ENCODE results near the gene RRP1B. TPM values are rescaled to one million over a fixed set of nuclear protein-coding genes. Genes with fewer than 3 reads are reported as not detected.

The RRP1B gene
- total and polyA plus RNA-seq, 2 experiments from 2014 or later = 54.8 to 95.7 TPM

DNA sequence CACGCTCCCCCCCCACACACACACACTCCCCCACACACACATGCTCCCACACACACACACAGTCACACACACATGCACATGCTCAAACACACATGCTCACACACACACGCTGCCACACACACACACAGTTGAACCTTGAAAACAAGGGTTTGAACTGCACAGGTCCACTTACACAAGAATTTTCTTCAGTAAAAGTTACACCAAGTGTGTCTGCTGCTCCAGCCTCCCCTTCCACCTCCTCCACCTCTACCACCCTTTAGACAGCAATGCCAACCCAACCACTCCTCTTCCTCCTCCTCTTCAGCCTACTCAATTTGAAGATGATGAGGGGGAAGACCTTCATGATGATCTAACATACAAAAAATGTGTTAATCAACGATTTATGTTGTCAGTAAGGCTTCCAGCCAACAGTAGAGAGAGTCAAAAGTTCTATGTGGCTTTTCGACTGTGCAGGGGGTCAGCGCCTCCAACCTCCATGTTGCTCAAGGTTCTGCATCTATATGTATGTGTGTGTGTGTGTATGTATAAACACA is 26.9 kb upstream of the RRP1B start (continued):
- TF ChIP-seq, protein P1, sequence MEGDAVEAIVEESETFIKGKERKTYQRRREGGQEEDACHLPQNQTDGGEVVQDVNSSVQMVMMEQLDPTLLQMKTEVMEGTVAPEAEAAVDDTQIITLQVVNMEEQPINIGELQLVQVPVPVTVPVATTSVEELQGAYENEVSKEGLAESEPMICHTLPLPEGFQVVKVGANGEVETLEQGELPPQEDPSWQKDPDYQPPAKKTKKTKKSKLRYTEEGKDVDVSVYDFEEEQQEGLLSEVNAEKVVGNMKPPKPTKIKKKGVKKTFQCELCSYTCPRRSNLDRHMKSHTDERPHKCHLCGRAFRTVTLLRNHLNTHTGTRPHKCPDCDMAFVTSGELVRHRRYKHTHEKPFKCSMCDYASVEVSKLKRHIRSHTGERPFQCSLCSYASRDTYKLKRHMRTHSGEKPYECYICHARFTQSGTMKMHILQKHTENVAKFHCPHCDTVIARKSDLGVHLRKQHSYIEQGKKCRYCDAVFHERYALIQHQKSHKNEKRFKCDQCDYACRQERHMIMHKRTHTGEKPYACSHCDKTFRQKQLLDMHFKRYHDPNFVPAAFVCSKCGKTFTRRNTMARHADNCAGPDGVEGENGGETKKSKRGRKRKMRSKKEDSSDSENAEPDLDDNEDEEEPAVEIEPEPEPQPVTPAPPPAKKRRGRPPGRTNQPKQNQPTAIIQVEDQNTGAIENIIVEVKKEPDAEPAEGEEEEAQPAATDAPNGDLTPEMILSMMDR (conservative IDR thresholded peaks at IDR 0.05; ENCODE audit: low read depth in 2 of 2) = no peak
- TF ChIP-seq EZH2 (IDR thresholded peaks at IDR 0.05; ENCODE audit: low read depth, unreplicated experiment) = no peak
- TF ChIP-seq, protein P2, sequence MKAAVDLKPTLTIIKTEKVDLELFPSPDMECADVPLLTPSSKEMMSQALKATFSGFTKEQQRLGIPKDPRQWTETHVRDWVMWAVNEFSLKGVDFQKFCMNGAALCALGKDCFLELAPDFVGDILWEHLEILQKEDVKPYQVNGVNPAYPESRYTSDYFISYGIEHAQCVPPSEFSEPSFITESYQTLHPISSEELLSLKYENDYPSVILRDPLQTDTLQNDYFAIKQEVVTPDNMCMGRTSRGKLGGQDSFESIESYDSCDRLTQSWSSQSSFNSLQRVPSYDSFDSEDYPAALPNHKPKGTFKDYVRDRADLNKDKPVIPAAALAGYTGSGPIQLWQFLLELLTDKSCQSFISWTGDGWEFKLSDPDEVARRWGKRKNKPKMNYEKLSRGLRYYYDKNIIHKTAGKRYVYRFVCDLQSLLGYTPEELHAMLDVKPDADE (IDR thresholded peaks at IDR 0.05) = no peak
- no peak for TF ChIP-seq ZNF331 (CRISPR knock-in tag; IDR thresholded peaks at IDR 0.05; ENCODE audit: low read depth)
- no peak for TF ChIP-seq CREB1 (CRISPR knock-in tag; IDR thresholded peaks at IDR 0.05; ENCODE audit: low read depth)
- TF ChIP-seq, protein P3, sequence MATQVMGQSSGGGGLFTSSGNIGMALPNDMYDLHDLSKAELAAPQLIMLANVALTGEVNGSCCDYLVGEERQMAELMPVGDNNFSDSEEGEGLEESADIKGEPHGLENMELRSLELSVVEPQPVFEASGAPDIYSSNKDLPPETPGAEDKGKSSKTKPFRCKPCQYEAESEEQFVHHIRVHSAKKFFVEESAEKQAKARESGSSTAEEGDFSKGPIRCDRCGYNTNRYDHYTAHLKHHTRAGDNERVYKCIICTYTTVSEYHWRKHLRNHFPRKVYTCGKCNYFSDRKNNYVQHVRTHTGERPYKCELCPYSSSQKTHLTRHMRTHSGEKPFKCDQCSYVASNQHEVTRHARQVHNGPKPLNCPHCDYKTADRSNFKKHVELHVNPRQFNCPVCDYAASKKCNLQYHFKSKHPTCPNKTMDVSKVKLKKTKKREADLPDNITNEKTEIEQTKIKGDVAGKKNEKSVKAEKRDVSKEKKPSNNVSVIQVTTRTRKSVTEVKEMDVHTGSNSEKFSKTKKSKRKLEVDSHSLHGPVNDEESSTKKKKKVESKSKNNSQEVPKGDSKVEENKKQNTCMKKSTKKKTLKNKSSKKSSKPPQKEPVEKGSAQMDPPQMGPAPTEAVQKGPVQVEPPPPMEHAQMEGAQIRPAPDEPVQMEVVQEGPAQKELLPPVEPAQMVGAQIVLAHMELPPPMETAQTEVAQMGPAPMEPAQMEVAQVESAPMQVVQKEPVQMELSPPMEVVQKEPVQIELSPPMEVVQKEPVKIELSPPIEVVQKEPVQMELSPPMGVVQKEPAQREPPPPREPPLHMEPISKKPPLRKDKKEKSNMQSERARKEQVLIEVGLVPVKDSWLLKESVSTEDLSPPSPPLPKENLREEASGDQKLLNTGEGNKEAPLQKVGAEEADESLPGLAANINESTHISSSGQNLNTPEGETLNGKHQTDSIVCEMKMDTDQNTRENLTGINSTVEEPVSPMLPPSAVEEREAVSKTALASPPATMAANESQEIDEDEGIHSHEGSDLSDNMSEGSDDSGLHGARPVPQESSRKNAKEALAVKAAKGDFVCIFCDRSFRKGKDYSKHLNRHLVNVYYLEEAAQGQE (IDR thresholded peaks at IDR 0.05; ENCODE audit: unreplicated experiment) = no peak
- no peak for TF ChIP-seq ZNF114 (CRISPR knock-in tag; IDR thresholded peaks at IDR 0.05)

DNA sequence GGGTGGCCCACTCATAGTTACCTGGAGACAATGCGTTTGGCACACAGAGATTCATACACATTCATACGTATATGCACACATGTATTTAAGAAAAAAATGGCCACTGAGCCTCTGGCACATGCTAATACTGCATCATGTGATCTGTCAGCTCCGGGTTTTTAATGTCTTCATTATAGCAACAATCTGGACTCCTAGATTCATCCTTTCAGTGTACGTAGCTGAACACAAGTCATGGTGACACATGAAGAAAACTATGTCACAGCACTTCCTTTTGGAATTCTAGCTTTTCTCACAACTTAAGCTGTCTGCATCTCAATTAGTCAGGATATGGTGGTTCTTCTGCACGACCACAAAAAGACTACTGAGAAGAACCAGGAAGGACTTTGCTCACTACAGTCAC is 24.7 kb upstream of the RRP1B start:
- H3K36me3 ChIP-seq (ENCODE audit: insufficient read depth) = no peaks in the 10 kb centered on the region
- no peaks in the 10 kb centered on the region for H3K27me3 ChIP-seq (ENCODE audit: insufficient read depth)
- no peaks in the 10 kb centered on the region for H3F3A ChIP-seq (replicated peaks; ENCODE audit: low read depth)
- no peak overlapping the region for H3K4me3 ChIP-seq
- H4K20me1 ChIP-seq (replicated peaks; ENCODE audit: insufficient read depth) = no peaks in the 10 kb centered on the region
- H2AFZ ChIP-seq = no peak overlapping the region
- H3K79me2 ChIP-seq (replicated peaks; ENCODE audit: insufficient read depth) = no peaks in the 10 kb centered on the region
- no peak for DNase-seq (ENCODE audit: low spot score)
- H3K9me2 ChIP-seq (ENCODE audit: insufficient read depth) = no peaks in the 10 kb centered on the region
- TF ChIP-seq EZH2 (IDR thresholded peaks at IDR 0.05; ENCODE audit: low read depth, unreplicated experiment) (no peak), JUNB (IDR thresholded peaks at IDR 0.05; ENCODE audit: unreplicated experiment) (no peak), EZH2phosphoT487 (IDR thresholded peaks at IDR 0.05; ENCODE audit: unreplicated experiment) (no peak), ZNF114 (CRISPR knock-in tag; IDR thresholded peaks at IDR 0.05) (no peak), NANOG (IDR thresholded peaks at IDR 0.05; ENCODE audit: borderline replicate concordance) (no peak)
- TF ChIP-seq, protein P4, sequence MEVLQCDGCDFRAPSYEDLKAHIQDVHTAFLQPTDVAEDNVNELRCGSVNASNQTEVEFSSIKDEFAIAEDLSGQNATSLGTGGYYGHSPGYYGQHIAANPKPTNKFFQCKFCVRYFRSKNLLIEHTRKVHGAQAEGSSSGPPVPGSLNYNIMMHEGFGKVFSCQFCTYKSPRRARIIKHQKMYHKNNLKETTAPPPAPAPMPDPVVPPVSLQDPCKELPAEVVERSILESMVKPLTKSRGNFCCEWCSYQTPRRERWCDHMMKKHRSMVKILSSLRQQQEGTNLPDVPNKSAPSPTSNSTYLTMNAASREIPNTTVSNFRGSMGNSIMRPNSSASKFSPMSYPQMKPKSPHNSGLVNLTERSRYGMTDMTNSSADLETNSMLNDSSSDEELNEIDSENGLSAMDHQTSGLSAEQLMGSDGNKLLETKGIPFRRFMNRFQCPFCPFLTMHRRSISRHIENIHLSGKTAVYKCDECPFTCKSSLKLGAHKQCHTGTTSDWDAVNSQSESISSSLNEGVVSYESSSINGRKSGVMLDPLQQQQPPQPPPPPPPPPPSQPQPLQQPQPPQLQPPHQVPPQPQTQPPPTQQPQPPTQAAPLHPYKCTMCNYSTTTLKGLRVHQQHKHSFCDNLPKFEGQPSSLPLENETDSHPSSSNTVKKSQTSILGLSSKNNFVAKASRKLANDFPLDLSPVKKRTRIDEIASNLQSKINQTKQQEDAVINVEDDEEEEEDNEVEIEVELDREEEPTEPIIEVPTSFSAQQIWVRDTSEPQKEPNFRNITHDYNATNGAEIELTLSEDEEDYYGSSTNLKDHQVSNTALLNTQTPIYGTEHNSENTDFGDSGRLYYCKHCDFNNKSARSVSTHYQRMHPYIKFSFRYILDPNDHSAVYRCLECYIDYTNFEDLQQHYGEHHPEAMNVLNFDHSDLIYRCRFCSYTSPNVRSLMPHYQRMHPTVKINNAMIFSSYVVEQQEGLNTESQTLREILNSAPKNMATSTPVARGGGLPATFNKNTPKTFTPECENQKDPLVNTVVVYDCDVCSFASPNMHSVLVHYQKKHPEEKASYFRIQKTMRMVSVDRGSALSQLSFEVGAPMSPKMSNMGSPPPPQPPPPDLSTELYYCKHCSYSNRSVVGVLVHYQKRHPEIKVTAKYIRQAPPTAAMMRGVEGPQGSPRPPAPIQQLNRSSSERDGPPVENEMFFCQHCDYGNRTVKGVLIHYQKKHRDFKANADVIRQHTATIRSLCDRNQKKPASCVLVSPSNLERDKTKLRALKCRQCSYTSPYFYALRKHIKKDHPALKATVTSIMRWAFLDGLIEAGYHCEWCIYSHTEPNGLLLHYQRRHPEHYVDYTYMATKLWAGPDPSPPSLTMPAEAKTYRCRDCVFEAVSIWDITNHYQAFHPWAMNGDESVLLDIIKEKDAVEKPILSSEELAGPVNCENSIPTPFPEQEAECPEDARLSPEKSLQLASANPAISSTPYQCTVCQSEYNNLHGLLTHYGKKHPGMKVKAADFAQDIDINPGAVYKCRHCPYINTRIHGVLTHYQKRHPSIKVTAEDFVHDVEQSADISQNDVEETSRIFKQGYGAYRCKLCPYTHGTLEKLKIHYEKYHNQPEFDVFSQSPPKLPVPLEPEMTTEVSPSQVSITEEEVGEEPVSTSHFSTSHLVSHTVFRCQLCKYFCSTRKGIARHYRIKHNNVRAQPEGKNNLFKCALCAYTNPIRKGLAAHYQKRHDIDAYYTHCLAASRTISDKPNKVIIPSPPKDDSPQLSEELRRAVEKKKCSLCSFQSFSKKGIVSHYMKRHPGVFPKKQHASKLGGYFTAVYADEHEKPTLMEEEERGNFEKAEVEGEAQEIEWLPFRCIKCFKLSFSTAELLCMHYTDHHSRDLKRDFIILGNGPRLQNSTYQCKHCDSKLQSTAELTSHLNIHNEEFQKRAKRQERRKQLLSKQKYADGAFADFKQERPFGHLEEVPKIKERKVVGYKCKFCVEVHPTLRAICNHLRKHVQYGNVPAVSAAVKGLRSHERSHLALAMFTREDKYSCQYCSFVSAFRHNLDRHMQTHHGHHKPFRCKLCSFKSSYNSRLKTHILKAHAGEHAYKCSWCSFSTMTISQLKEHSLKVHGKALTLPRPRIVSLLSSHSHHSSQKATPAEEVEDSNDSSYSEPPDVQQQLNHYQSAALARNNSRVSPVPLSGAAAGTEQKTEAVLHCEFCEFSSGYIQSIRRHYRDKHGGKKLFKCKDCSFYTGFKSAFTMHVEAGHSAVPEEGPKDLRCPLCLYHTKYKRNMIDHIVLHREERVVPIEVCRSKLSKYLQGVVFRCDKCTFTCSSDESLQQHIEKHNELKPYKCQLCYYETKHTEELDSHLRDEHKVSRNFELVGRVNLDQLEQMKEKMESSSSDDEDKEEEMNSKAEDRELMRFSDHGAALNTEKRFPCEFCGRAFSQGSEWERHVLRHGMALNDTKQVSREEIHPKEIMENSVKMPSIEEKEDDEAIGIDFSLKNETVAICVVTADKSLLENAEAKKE (CRISPR knock-in tag; IDR thresholded peaks at IDR 0.05) = no peak
- no peak for ATAC-seq
- H3K4me3 Mint-ChIP-seq = no peak overlapping the region
- no peaks in the 10 kb centered on the region for H3K4me1 Mint-ChIP-seq
- no peak overlapping the region for H3K4me2 ChIP-seq
- no peaks in the 10 kb centered on the region for H3K9me3 Mint-ChIP-seq
- no peaks in the 10 kb centered on the region for H3K27me3 Mint-ChIP-seq (ENCODE audit: insufficient read depth, low read depth, poor library complexity)
- no peak overlapping the region for H3K27ac Mint-ChIP-seq
- no peaks in the 10 kb centered on the region for H3K4me1 ChIP-seq (ENCODE audit: insufficient read depth)
- no peak overlapping the region for H3K27ac ChIP-seq (ENCODE audit: low read depth)
- peaks cover 1% of the 10 kb centered on the region; the same call in 1 of the 3 replicates for H3K36me3 Mint-ChIP-seq (ENCODE audit: low read depth)

All from GM23338 (cell line).